Motor neuron (in vitro differentiated cells): ENCODE data around the gene TRMU. TPM values are rescaled to one million over a fixed set of nuclear protein-coding genes. Genes with fewer than 3 reads are reported as not detected.
"Not testable (repeated sequence)": the region's sequence is repeated elsewhere in the genome, so short reads cannot be mapped to it uniquely, and the experiment has no call there.

Source experiments
- ATAC-seq, 8 experiments: fragments of 200-7000 bp; cut with Tn5 transposase; replicated peaks in 6 of 8; 2 replicates each; pipeline ENCODE4 v1.8.0; 2021; ENCODE audit warnings: mild to moderate bottlenecking in 8 of 8, moderate library complexity in 8 of 8
- H3K27ac ChIP-seq, 2 donors: fragments of 250-450 bp; sonication (Bioruptor Pico); 2 replicates each; pipeline ENCODE4 v1.9.0; 2021; ENCODE audit warnings: antibody characterized with exemption in 2 of 2, mild to moderate bottlenecking in 2 of 2, moderate library complexity in 1 of 2
- H3K4me1 ChIP-seq, 2 donors: fragments of 250-450 bp; sonication (Bioruptor Pico); replicated peaks in 1 of 2; 2 replicates each; pipeline ENCODE4 v1.6.1; 2021; ENCODE audit warnings: antibody characterized with exemption in 2 of 2, mild to moderate bottlenecking in 2 of 2, moderate library complexity in 1 of 2
- H3K4me3 ChIP-seq, 5 donors: fragments of 250-450 bp; sonication (Bioruptor Pico); 2 replicates each; pipeline ENCODE4 v1.9.0; 2021; ENCODE audit warnings: antibody characterized with exemption in 5 of 5, mild to moderate bottlenecking in 5 of 5, moderate library complexity in 4 of 5
- WGBS, 10 experiments: fragments of 450-650 bp; shearing (Covaris generic); methylation state at CpG; one replicate each; pipeline ENCODE4 v1.0.0; 2022; 5-methylcytosine and 5-hydroxymethylcytosine counted together
- in situ Hi-C, 9 experiments: fragments of 400-800 bp; cut with MboI; loops; one replicate each; pipeline ENCODE4 v1.15.0; 2021; ENCODE audit warnings: low sequenced_read_pairs in 9 of 9, low pct_unique_long_range_greater_than_20kb in 2 of 9; ENCODE audit not compliant: unreplicated experiment in 9 of 9
- total RNA-seq, 8 experiments: library from RNA; unstranded; fragments of 300-600 nt; gene quantifications; 2 replicates each; pipeline versions ENCODE4 v1.2.3 to v1.2.4, GENCODE V29; 2022

Gene TRMU
- total RNA-seq, 8 experiments from 2014 or later = 25.0 to 66.9 (median 39.3) TPM

- not testable (repeated sequence) for H3K4me1 ChIP-seq, H3K4me3 ChIP-seq, ATAC-seq, H3K27ac ChIP-seq
- 80 to 100% (median 100%) methylated on average over 1 to 2 of the region's 2 CpGs; no CpG with 5 or more reads in 2 of the 10 experiments for WGBS, 10 experiments
- in situ Hi-C loops = loop anchor here in 8 of 9 experiments (5.0 to 25.0 kb wide), 5 partner anchors 176 to 726 kb away; no protein-coding TSS in a partner anchor
Observed at GRCh38 chr22:46312848-46313247, 22.7 kb upstream of the TRMU start.

DNA sequence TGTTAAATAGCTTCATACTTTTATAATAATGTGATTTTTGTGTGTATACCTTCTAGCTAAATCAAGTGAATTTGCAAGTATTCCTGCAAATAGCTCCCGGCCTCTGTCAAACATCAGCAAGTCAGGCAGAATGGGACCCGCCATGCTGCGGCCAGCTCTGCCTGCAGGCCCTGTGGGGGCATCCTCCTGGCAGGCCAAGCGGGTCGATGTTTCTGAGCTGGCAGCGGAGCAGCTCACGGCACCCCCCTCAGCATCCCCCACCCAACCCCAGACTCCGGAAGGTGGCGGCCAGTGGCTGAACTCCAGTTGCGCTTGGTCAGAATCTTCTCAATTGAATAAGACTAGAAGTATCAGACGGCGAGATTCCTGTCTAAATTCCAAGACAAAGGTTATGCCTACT lies 19.5 kb upstream of the TRMU start:
- WGBS, 10 experiments = 60 to 100% (median 96%) methylated on average over 1 to 9 of the region's 12 CpGs; no CpG with 5 or more reads in 4 of the 10 experiments
- Histone ChIP-seq H3K4me1 (no peaks in the 10 kb centered on the region), H3K27ac (no peak overlapping the region), H3K4me3 (no peak overlapping the region)
- in situ Hi-C loops = loop anchor here in 7 of 9 experiments (10.0 to 25.0 kb wide), 4 partner anchors 179 to 729 kb away; no protein-coding TSS in a partner anchor
- ATAC-seq = peak in 1 of 8 experiments; percentile 25

GRCh38 chr22:46317646-46318045 lies 17.9 kb upstream of the TRMU start:
- Histone ChIP-seq H3K27ac (no peak overlapping the region), H3K4me3 (no peak overlapping the region), H3K4me1 (no peaks in the 10 kb centered on the region)
- no peak for ATAC-seq
- 73 to 100% (median 89%) methylated on average over 1 to 10 of the region's 20 CpGs; no CpG with 5 or more reads in 3 of the 10 experiments for WGBS, 10 experiments
- in situ Hi-C loops = loop anchor here in 7 of 9 experiments (10.0 to 25.0 kb wide), 4 partner anchors 180 to 730 kb away; no protein-coding TSS in a partner anchor

DNA sequence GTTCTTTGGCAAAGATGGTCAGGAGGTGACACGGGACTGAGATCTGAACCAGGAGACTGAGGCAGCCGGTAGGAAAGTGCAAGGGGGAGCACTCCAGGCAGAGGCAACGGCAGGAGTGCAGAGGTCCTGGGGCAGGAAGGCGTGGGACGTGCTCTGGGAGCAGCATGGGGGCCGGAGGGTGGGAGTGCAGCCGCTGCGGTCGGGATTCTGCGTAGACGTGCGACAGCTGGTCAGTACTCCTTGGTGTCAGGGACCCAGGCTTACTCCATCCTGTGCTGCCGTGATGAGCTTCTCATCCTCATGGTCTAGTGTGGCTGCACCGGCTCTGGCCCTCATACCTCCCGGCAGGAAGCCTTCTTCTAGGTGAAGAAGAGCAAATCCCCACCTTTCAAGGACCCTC lies 16.9 kb upstream of the TRMU start:
- Histone ChIP-seq H3K4me1 (no peaks in the 10 kb centered on the region), H3K4me3 (no peak overlapping the region), H3K27ac (no peak overlapping the region)
- ATAC-seq = no peak
- WGBS, 10 experiments = 90 to 100% (median 98%) methylated on average over 1 to 5 of the region's 15 CpGs; no CpG with 5 or more reads in 6 of the 10 experiments
- in situ Hi-C loops = loop anchor here in 7 of 9 experiments (10.0 to 25.0 kb wide), 4 partner anchors 181 to 731 kb away; no protein-coding TSS in a partner anchor

- 80 to 100% (median 100%) methylated on average over 1 to 5 of the region's 10 CpGs; no CpG with 5 or more reads in 4 of the 10 experiments for WGBS, 10 experiments
- Histone ChIP-seq H3K27ac (no peak overlapping the region), H3K4me3 (no peak overlapping the region), H3K4me1 (no peaks in the 10 kb centered on the region)
- no peak for ATAC-seq
- in situ Hi-C loops = loop anchor here in 7 of 9 experiments (10.0 to 25.0 kb wide), 4 partner anchors 182 to 732 kb away; no protein-coding TSS in a partner anchor
Observed at GRCh38 chr22:46319319-46319718, 16.2 kb upstream of the TRMU start.

- no peak overlapping the region for H3K4me3 ChIP-seq
- in situ Hi-C loops = loop anchor here in 6 of 9 experiments (10.0 to 25.0 kb wide), 4 partner anchors 183 to 733 kb away; no protein-coding TSS in a partner anchor
- H3K27ac ChIP-seq = no peak overlapping the region
- ATAC-seq = peak in 1 of 8 experiments; percentile 19
- whole genome bisulfite sequencing, 10 experiments = 80 to 100% (median 89%) methylated on average over 1 to 10 of the region's 14 CpGs; no CpG with 5 or more reads in 6 of the 10 experiments
- H3K4me1 ChIP-seq = no peaks in the 10 kb centered on the region
Observed at GRCh38 chr22:46320166-46320710, 15.3 kb upstream of the TRMU start.

DNA sequence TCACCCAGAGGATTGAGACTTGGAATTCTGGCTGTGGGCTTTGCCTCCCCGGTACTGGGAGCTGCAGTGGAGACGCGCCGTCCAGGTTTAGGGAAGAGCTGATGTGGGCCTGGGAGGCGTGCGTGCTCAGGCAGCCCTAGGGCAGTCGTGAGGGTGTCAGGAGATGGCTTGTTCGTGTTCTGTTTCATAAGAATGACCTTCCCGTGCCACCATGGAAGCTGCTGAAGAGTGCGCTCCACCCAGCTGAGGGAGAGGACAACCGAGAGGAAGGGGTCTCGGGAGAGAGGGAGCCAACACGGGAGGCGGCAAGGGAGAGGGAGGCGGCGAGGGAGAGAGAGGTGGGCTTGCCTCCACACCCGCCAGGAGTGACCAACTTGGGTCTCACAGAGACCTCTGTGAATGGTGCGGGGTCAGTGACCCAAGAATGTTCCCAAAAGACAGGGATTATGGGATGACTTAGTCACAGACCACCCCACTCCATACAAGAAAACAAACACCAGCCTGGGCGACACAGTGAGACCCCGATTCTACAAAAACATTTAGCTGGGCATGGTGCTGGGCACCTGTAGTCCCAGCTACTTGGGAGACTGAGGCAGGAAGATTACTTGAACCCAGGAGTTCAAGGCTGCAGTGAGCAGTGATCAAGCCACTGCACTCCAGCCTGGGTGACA lies 14.7 kb upstream of the TRMU start:
- 69 to 100% (median 97%) methylated on average over 1 to 10 of the region's 20 CpGs; no CpG with 5 or more reads in 5 of the 10 experiments for WGBS, 10 experiments
- in situ Hi-C loops = loop anchor here in 6 of 9 experiments (10.0 to 25.0 kb wide), 4 partner anchors 184 to 734 kb away; no protein-coding TSS in a partner anchor

DNA sequence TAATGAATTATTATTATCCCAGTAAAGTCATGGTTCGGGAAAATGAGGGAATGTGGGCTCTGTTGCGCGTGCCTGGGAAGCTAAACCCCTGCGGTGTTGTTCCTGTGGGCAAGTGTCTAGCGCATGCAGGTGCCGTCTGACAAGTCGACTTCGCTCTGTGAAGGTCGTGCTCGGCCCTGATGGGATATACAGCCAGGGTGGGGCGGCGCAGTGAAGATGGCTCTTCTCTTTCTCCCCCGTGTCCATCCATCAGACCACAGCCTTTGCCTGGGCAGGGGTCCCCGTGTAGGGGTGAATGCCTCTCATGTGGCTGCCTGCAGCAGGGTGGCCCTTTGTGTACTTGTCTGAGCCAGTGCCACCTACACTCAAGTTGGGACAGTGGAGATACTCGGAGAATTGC lies 12.8 kb upstream of the TRMU start:
- Histone ChIP-seq H3K27ac (no peak overlapping the region), H3K4me3 (no peak overlapping the region), H3K4me1 (no peaks in the 10 kb centered on the region)
- WGBS, 10 experiments = 89 to 100% (median 92%) methylated on average over 3 to 10 of the region's 15 CpGs; no CpG with 5 or more reads in 4 of the 10 experiments
- no peak for ATAC-seq
- in situ Hi-C loops = loop anchor here in 6 of 9 experiments (10.0 to 25.0 kb wide), 4 partner anchors 185 to 735 kb away; no protein-coding TSS in a partner anchor

More for the DNA sequence above, 14.7 kb upstream of the TRMU start:
- Histone ChIP-seq H3K4me1 (no peaks in the 10 kb centered on the region), H3K4me3 (no peak overlapping the region), H3K27ac (no peak overlapping the region)
- ATAC-seq = no peak

GRCh38 chr22:46323162-46323561 lies 12.4 kb upstream of the TRMU start:
- 40 to 100% (median 98%) methylated on average over 2 to 16 of the region's 19 CpGs; no CpG with 5 or more reads in 5 of the 10 experiments for WGBS, 10 experiments
- H3K4me1 ChIP-seq = no peaks in the 10 kb centered on the region
- H3K27ac ChIP-seq = no peak overlapping the region
- H3K4me3 ChIP-seq = no peak overlapping the region
- in situ Hi-C loops = loop anchor here in 6 of 9 experiments (10.0 to 25.0 kb wide), 4 partner anchors 186 to 736 kb away; no protein-coding TSS in a partner anchor
- ATAC-seq = no peak

GRCh38 chr22:46326066-46326680 lies 9.3 kb upstream of the TRMU start:
- in situ Hi-C loops = loop anchor here in 1 of 9 experiments (10.0 kb wide), 1 partner anchor 201 kb away; no protein-coding TSS in a partner anchor
- Histone ChIP-seq H3K27ac (no peak overlapping the region), H3K4me3 (no peak overlapping the region), H3K4me1 (no peaks in the 10 kb centered on the region)
- no peak for ATAC-seq
- 70 to 100% (median 90%) methylated on average over 1 to 14 of the region's 23 CpGs; no CpG with 5 or more reads in 4 of the 10 experiments for WGBS, 10 experiments

GRCh38 chr22:46327691-46328465 lies 7.6 kb upstream of the TRMU start:
- in situ Hi-C loops = loop anchor here in 1 of 9 experiments (10.0 kb wide), 1 partner anchor 203 kb away; no protein-coding TSS in a partner anchor
- H3K27ac ChIP-seq = no peak overlapping the region
- ATAC-seq = no peak
- 57 to 100% (median 94%) methylated on average over 1 to 11 of the region's 13 CpGs; no CpG with 5 or more reads in 1 of the 10 experiments for WGBS, 10 experiments
- H3K4me3 ChIP-seq = no peak overlapping the region
- no peaks in the 10 kb centered on the region for H3K4me1 ChIP-seq

DNA sequence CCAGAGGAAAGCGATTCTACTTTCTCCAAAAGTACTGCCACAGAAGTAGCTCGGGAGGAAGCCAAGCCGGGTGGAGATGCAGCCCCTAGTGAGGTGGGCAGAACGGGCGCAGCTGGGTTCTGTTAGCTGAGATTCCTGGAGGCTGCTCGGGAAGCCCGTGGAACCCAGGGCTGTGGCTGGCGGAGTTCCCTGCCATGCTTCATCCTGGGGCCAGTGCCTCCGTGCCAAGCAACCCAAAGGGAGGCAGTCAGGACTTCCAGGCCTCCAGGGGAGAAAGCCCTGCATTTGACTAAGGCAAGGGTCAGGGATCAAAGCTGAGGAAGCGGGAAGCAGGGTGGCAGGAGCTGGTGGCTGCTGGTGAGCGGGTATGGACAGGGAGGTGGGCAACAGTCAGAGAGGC lies 6.7 kb upstream of the TRMU start:
- Histone ChIP-seq H3K4me1 (no peaks in the 10 kb centered on the region), H3K4me3 (no peak overlapping the region), H3K27ac (no peak overlapping the region)
- ATAC-seq = no peak
- in situ Hi-C loops = loop anchor here in 1 of 9 experiments (10.0 kb wide), 1 partner anchor 204 kb away; no protein-coding TSS in a partner anchor
- 87 to 100% (median 95%) methylated on average over 1 to 6 of the region's 11 CpGs; no CpG with 5 or more reads in 4 of the 10 experiments for WGBS, 10 experiments
